Stimulated activated CD4-positive, alpha-beta T cell treated with anti-CD3 and anti-CD28 coated beads, TNF-alpha, amount 100 ng/mL, for 4 hours (primary cell): ENCODE results near the gene RAMP3.
"Not testable (repeated sequence)": the region's sequence is repeated elsewhere in the genome, so short reads cannot be mapped to it uniquely, and the experiment has no call there.

Experiments
- DNase-seq, 3 experiments: peaks; one replicate each; pipeline ENCODE4 v3.0.0-alpha.2; 2020; ENCODE audit warnings: low read depth in 3 of 3

The RAMP3 gene

DNA sequence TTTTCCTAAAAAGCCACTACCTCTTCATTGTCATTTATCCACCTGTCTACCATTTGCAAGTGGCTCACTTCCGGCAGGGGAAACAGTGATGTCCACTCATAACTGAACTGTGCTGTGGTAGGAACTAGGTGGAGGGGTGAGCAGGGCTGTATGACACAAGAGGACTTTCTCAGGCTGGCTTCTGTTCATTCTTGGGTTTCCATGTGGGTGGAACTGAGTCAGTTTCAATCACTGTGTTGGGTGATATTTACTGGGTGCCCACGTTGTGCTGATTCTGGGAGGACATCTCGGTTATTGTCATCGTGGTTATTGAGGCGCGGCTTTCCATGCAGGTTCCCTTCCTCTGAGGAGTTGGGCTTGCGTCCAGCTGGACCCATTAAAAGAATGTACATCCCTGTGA, 38.8 kb downstream of the RAMP3 start:
- DNase-seq: no peak

DNA sequence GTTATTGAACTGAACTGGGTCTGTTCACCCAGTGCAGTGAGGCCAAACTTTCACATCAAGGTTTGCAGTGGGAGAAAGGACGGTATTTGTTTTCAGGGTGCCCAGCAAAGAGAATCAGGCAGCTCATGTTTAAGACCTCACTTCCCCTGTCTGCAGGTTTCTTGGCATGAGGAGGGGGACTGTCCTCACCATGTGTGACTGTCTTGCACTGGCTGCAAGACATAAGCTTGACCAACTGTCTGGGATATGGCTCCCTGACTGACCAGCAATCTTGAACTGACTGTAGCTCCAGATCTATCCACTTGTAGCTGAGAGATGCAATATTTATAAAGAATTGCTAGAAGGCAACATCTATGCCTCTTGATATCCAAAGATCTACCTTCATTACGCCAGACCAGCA, 39.9 kb downstream of the RAMP3 start:
- DNase-seq: no peak

DNA sequence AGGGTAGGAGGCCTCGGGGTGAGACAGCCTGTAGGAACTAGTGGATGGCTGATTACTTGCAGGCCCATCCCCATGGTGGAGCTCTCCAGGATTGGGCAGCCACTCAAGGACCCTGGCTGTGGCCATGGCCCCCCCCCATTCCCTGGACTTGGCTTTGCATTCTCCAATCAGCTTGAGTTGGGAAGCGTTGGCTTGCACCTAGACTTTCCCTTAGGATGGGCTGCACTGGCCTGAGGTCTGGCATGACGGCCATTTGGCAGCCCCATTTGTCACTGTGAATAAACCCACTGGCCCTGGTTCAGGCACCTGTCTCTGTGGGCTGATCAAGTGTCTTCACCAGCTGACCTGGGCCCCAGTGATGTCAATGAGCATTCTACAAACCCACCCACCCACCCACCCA, 41.4 kb downstream of the RAMP3 start:
- no peak for DNase-seq

DNA sequence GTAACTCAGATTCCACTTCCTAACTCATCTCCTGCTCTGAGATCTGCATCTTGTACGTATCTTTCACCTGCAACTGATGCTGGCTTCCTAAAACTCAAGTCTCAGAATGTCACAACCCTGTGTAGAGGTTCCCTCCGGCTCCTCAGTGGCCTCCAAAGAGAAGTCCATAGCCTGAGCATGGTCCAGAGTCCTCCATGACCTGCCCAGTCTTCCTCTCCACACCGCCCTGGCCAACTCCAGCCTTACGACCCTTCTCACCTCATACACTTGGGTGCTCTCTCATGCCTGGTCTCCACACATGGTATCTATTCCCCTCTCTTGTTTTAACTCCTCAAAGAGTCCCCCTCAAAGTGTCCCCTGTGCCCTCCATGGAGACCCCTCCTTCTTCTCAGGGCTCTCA, 41.9 kb downstream of the RAMP3 start:
- DNase-seq: no peak

GRCh38 chr7:45202625-45203024, 45.0 kb downstream of the RAMP3 start:
- no peak for DNase-seq

DNA sequence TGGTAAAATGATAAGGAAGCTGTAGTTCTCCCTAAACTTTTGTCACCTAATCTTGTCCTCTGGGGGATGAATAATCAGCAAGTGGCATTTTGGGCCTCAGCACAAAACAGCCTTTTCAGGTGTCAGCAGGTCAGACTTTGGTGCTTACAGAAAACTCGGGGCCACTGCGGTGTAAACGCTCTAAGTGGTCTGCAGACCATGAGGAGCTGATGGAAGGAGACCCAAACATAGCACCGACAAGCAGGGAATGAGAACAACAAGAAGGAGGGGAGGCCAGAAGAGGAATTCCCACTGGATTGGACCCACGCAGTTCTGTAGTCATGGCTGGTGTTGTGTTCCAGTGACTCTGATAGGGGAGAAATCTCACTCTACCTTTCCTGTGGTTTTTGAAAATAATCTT, 45.4 kb downstream of the RAMP3 start:
- DNase-seq: no peak

DNA sequence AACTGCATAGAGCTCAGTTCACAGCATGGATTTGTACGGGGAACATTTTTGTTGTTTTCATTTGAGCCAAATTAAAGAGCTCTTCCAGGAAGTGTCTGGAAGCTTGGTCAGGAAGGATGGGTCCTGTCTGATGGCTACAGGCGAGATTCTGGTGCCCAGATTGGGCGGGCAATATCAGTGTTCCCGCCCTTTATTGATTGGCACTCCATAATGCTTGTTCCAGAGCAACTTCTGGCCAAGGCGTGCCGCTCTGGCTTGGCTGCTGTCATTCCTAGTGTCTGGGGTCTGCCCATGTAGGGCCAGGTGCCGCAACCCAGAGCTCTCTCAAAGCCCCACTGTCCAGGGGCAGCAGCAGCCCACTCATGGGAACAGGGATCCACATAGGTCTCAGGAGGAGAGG, 45.9 kb downstream of the RAMP3 start:
- DNase-seq: no peak

GRCh38 chr7:45203936-45204445, 46.4 kb downstream of the RAMP3 start:
- no peak for DNase-seq

- not testable (repeated sequence) for DNase-seq
Observed at GRCh38 chr7:45206266-45206665, 48.7 kb downstream of the RAMP3 start.

GRCh38 chr7:45209909-45210308, 52.3 kb downstream of the RAMP3 start:
- DNase-seq: not testable (repeated sequence)

DNA sequence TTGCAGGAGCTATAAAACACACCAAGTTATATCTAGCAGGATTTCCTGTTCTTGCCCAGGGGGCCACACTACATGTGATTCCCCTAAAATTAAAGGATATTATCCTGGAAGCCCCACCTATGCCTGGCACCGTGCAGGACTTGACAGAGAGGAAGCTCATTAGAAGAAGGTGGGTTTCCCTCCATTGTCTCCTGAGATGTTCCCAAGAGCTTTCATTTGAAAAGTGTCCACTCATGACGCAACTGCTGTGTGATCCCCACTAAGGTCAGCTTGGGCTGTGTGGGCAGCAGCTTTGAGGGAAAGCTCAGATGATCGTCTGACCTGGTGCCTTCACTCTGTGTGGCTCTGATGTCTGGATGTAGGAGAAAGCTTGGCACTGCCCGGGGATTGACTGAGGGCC, 53.5 kb downstream of the RAMP3 start:
- DNase-seq: no peak

DNA sequence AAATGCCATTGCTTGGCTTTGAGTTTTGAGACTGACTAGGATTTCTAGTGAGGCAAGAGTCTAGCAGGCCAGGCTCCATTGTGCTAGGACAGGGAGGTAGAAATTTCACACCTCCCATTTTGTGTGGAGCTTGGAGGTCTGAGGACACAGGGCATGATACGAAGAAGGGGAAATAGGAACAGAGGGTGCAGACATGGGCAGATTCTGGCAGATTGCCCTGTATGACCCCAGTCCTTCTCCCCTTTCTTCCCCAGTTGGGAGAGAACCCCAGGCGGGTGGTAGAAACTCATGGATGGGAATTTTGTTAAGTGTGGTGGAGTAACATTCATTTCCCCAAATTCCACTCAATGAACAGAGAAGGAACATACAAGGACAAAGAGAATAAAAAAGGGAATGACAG, 54.4 kb downstream of the RAMP3 start:
- no peak for DNase-seq

GRCh38 chr7:45212606-45213005, 55.0 kb downstream of the RAMP3 start:
- DNase-seq: no peak

- no peak for DNase-seq
Observed at GRCh38 chr7:45215601-45216062, 58.0 kb downstream of the RAMP3 start.

DNA sequence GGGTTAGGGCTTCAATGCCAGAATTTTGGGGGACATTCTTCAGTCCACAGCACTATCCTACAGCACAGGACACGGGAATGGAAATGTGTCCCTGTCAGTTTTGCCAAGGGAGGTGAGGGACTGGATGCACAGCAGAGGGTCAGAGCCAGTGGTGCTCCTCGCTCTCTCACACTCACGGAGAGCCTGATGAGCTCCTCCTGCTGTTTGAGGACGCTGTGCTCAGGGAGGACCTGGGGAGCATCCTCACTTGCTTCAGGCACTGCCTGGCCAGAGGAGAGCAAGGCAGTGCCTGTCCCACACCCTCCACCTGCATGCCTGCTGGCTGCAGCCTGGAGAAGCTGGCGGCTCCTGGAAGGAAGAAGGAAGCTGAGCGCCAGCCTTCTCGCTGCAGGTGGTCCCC, 58.6 kb downstream of the RAMP3 start:
- no peak for DNase-seq

- no peak for DNase-seq
Observed at GRCh38 chr7:45216622-45217165, 59.1 kb downstream of the RAMP3 start.

DNA sequence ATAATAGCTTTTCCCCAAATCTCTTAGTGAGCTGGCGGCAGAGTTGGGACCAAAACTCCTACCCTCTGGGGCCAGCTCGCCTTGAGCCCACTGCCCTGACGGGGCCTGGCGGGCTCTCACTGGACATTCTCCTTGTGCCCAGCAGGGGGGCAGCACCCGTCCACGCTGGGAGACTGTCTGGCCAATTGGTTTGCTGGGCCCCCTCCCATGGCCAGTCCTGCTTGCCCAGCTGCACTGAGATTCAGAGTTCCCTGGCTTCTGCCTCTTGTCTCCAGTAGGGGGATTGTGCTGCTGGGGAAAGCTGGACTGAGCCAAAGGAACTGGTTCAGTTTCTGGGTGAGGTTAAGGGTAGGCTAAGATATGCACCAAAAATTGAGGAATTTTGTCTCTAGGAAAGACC, 59.8 kb downstream of the RAMP3 start:
- no peak for DNase-seq

DNA sequence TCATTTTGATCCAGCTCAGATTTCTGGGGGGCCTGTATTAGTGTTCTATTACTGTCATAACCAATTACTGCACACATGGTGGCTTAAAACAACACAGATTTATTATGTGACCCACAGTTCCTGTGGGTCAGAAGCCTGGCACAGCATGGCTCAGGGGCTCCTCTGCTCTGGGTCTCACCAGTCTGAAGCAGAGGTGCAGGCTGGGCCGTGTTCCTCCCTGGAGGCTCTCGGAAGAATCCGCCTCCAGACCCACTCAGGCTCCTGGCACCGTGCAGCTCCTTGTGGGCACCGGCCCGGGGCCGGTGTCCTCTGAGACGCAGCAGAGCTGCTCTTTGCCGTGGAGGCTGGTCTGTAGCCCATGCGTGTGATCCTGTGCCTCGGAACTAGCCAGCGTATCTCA, 61.5 kb downstream of the RAMP3 start:
- no peak for DNase-seq

DNA sequence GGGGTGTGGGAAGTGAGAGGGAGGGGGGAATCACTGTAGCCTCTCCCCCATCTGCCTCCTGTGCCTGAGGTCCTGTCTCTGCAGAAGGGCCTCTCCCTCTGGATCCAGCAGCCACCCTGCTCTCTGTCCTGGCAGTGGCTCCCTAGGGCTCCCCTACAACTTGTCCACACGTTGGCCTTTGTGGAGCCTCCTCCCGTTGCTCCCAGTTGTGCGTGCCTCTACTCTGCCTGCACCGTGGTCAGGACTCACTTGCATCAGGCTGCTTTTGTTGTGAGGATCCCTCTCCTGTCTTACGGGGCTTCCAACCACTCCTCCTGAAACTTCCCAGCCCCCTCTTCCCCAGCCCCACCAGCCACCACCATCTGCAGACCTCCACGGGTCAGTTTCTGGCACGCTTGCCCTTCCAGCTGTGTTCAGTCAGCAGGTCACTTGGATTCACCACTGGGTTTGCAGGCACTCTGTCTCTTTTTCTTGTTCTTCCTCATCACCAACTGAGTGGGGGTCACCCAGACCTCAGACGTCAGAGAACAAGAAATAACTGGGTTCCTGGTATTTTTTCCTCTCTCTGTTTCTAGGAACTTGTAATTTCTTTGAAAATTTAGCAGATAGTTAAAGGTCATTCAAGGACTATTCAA, 62.3 kb downstream of the RAMP3 start:
- DNase-seq: no peak

GRCh38 chr7:45220846-45221618, 63.4 kb downstream of the RAMP3 start:
- no peak for DNase-seq

- no peak for DNase-seq
Observed at GRCh38 chr7:45221896-45222604, 64.5 kb downstream of the RAMP3 start.

GRCh38 chr7:45223078-45223477, 65.5 kb downstream of the RAMP3 start:
- DNase-seq: no peak
